Activated CD8-positive, alpha-beta memory T cell treated with anti-CD3 and anti-CD28 coated beads, Interleukin-2, amount 10 ng/mL, durations not matched to agents 7 days and 5 days (primary cell): ENCODE data around the gene MAML3. TPM values are rescaled to one million over a fixed set of nuclear protein-coding genes. Genes with fewer than 3 reads are reported as not detected.

Source experiments
- ATAC-seq: fragments of 150-1000 bp; cut with Tn5 transposase; one replicate; pipeline ENCODE4 v1.10.0; 2021; ENCODE audit warnings: moderate library complexity
- CTCF ChIA-PET: fragments of 350-600 bp; sonication (Branson Sonifier 250); formaldehyde crosslinking; loops from one replicate; lab custom pipeline; 2021; ENCODE audit warnings: antibody characterized with exemption; lab: Charles Lee
- DNase-seq: peaks from one replicate; pipeline ENCODE4 v3.0.0-alpha.2; 2020
- H3K27ac Mint-ChIP-seq: one replicate; pipeline ENCODE4 v1.8.0; 2021; ENCODE audit warnings: mild to moderate bottlenecking, mixed read lengths
- H3K27me3 Mint-ChIP-seq: one replicate; pipeline ENCODE4 v1.8.0; 2021; ENCODE audit warnings: mixed read lengths
- H3K36me3 Mint-ChIP-seq: one replicate; pipeline ENCODE4 v1.8.0; 2021; ENCODE audit warnings: mild to moderate bottlenecking, mixed read lengths
- H3K4me1 Mint-ChIP-seq: one replicate; pipeline ENCODE4 v1.8.0; 2021; ENCODE audit warnings: mixed read lengths
- H3K4me3 Mint-ChIP-seq: one replicate; pipeline ENCODE4 v1.8.0; 2021; ENCODE audit warnings: mild to moderate bottlenecking, moderate library complexity, mixed read lengths
- H3K9me3 Mint-ChIP-seq: one replicate; pipeline ENCODE4 v1.8.0; 2022; ENCODE audit warnings: low read depth, mixed read lengths
- total RNA-seq, 2 experiments: library from RNA; stranded (reverse); gene quantifications; one replicate each; pipeline ENCODE4 v1.2.3, GENCODE V29; 2021

Gene MAML3
- total RNA-seq, 2 experiments from 2014 or later, result 1.8 to 4.3 TPM

DNA sequence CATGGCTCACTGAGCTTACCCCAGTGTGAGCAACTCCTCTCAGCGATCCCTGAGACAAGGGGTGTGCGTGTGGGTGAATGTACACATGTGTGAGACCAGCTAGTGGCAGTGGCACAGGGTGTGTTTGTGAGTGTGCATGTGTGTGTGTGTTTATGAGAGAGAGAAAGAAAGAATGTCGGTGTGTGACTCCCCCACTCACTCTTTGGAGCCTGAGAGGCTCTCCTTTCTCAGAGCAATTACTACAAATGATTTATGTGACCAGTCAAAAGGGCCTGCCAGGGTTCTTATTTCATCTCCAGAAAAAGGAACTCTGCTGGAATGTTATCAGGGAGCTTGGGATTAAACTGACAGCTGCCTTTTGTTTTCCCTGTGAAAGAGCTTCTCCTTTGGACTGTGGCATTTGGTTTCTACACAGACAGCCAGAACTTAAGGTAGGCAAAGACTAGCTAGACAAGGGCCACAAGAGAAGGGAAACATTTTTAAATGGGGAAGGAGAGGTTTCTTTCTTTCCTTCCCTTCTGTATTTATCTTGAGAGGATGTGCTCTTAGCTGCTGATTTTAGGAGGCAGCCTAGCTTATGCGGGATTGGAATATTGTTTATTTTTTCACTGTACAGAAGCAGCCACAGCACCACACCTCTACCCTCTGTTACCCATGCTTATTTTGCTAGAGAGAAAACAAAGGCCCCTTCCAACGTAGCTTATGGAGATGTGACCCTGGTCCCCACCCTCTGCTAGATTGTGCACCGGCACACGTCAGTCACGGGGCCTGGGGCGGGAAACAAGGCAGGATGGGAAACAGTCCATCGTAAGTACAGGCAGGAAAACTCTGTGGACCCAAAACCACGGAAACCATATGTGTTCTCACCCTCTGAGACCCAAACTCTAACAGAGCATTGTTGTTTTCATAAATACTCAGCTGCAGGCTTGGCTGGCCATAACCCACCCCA lies 344.9 kb downstream of the MAML3 start:
- no peaks in the 10 kb centered on the region for H3K9me3 Mint-ChIP-seq
- DNase-seq (no peak), ATAC-seq (no peak)
- CTCF ChIA-PET, result interaction anchor here (0.7 kb wide), 1 partner anchor 60 kb away, joined by 3 read pairs; no protein-coding TSS in a partner anchor
- no peaks in the 10 kb centered on the region for H3K36me3 Mint-ChIP-seq
- H3K4me3 Mint-ChIP-seq, result no peak overlapping the region
- no peak overlapping the region for H3K27ac Mint-ChIP-seq
- H3K27me3 Mint-ChIP-seq, result peaks cover 23% of the 10 kb centered on the region
- H3K4me1 Mint-ChIP-seq, result peaks cover under 1% of the 10 kb centered on the region

DNA sequence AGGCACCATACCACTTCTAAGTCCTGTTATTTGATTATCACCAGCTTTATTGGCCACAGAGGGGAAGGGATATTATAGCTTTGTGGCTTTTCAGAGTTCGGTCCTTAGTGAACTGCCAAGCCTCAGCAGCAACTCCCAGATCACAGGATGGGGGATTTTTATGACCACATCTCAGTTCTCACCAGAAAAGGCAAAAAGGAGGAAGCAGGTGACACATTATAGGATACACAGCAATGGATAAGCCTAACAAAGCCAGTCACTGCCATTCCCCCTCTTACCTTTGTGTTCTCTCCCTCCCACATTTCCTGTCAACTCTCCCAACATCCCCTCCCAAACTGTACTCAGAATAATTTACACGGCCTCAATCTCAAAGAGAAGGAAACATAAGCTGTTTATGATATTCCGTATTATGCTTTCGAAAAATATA lies 345.6 kb downstream of the MAML3 start:
- ATAC-seq, result no peak
- H3K36me3 Mint-ChIP-seq, result no peaks in the 10 kb centered on the region
- no peaks in the 10 kb centered on the region for H3K9me3 Mint-ChIP-seq
- H3K27me3 Mint-ChIP-seq, result peaks cover 18% of the 10 kb centered on the region
- CTCF ChIA-PET, result no interaction called here
- no peak for DNase-seq
- H3K27ac Mint-ChIP-seq, result no peak overlapping the region
- no peak overlapping the region for H3K4me3 Mint-ChIP-seq
- peaks cover 7% of the 10 kb centered on the region for H3K4me1 Mint-ChIP-seq

DNA sequence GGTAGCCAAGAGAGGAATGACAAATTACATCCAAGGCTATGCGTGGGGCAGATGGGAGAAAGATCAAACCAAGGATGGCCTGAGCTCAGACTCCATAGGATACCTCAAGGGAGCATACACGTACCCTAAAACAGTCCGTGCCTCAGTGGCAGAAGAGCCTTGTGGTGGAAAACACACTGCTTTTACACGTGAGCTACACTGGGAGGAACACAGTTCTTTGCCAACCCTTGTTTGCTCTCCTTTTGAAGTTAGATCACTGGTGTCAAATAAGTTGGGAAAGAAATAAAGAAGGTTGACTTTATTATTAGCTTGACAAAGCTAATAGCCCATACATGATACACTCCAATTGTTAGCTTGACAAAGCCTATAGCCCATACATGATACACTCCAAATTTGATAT lies 346.5 kb downstream of the MAML3 start:
- Mint-ChIP-seq H3K4me3 (no peak overlapping the region), H3K9me3 (no peaks in the 10 kb centered on the region), H3K4me1 (peaks cover 11% of the 10 kb centered on the region), H3K27me3 (peaks cover 16% of the 10 kb centered on the region), H3K27ac (no peak overlapping the region), H3K36me3 (no peaks in the 10 kb centered on the region)
- ATAC-seq (no peak), DNase-seq (no peak)
- CTCF ChIA-PET, result interaction anchor here (1.1 kb wide), 1 partner anchor 245 kb away, joined by 3 read pairs; no protein-coding TSS in a partner anchor

DNA sequence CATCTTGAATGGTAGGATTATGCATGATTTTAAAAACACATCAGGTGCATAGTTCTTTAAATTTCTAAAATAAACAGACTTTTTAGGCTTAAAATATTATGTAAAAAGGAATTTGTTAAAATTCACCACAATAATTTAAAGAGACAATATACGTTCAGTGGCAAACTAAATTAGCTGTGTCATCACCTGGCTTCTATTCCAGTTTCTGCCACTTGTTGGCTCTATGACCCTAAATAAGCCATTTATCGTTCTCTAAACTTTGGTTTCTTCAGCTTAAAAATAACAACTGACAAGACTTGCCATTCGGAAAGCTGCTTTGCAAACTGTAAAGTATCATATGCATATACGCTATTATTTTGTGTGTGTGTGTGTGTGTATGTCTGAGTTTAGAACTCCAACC lies 347.1 kb downstream of the MAML3 start:
- Mint-ChIP-seq H3K9me3 (no peaks in the 10 kb centered on the region), H3K36me3 (no peaks in the 10 kb centered on the region), H3K4me3 (no peak overlapping the region), H3K27ac (no peak overlapping the region), H3K4me1 (peaks cover 11% of the 10 kb centered on the region), H3K27me3 (peaks cover 14% of the 10 kb centered on the region)
- CTCF ChIA-PET, result interaction anchor here (1.1 kb wide), 1 partner anchor 246 kb away, joined by 3 read pairs; no protein-coding TSS in a partner anchor
- ATAC-seq (no peak), DNase-seq (no peak)

DNA sequence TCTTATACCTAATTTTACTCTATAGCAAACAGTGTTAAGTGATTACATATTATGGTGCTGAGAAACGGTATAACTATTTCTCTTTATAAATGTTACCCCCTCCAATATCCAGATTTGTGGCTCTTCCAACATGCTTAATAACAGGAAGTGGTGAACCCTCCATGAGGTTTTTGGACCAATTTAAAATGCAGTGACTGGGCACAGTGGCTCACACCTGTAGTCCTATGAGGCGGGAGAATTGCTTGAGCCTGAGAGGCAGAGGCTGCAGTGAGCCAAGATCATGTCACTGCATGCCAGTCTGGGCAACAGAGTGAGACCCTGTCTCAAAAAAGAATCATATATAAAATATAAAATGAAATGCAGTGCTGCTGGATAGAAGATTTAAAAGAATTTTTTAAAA lies 351.1 kb downstream of the MAML3 start:
- Mint-ChIP-seq H3K27me3 (peaks cover 10% of the 10 kb centered on the region), H3K4me1 (peaks cover 19% of the 10 kb centered on the region), H3K4me3 (no peak overlapping the region), H3K27ac (no peak overlapping the region), H3K36me3 (no peaks in the 10 kb centered on the region), H3K9me3 (no peaks in the 10 kb centered on the region)
- CTCF ChIA-PET, result no interaction called here
- ATAC-seq (no peak), DNase-seq (no peak)

DNA sequence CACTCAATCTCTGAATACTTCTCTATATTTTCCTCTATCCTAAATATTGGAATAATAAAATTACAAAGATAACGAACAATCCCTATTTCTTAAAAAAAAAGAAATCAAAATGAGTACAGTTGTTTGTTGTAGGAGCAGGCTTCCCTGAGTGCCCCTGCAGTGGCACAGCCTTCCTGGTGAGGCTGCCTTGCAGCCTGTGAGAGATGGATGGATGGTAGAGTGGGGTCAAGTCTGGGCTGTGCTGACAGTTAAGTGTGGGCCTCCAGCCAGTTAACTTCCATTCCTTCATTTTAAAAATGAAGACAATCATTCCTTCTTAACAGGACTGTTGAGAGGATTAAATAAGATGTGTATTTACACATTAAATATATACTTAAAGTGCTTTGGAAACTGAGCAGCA lies 351.5 kb downstream of the MAML3 start:
- DNase-seq (no peak), ATAC-seq (no peak)
- CTCF ChIA-PET, result no interaction called here
- H3K27ac Mint-ChIP-seq, result no peak overlapping the region
- peaks cover 10% of the 10 kb centered on the region for H3K27me3 Mint-ChIP-seq
- peaks cover 19% of the 10 kb centered on the region for H3K4me1 Mint-ChIP-seq
- no peaks in the 10 kb centered on the region for H3K36me3 Mint-ChIP-seq
- H3K4me3 Mint-ChIP-seq, result no peak overlapping the region
- no peaks in the 10 kb centered on the region for H3K9me3 Mint-ChIP-seq

DNA sequence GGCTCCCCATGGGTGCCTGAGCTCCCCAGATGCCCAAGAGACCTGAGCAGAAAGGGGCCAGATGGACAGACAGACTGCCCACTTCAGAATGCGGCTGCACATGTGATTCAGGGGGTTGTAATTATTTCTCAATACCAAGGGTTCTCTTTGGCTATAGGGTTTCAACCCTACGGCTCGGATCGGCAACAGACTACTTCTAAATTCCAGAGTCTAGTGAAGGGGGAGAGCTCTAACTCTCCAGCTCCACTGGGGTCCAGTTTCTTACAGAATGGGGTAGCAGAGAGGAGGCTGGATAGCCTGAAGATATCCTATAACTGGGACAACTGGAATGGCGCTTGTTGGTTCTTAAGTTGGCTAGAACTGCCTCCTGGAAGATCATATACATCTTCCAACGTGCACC lies 352.1 kb downstream of the MAML3 start:
- no peak overlapping the region for H3K4me3 Mint-ChIP-seq
- DNase-seq (no peak), ATAC-seq (no peak)
- H3K27ac Mint-ChIP-seq, result no peak overlapping the region
- H3K9me3 Mint-ChIP-seq, result no peaks in the 10 kb centered on the region
- H3K27me3 Mint-ChIP-seq, result peaks cover 12% of the 10 kb centered on the region
- H3K36me3 Mint-ChIP-seq, result no peaks in the 10 kb centered on the region
- CTCF ChIA-PET, result no interaction called here
- H3K4me1 Mint-ChIP-seq, result peaks cover 19% of the 10 kb centered on the region

DNA sequence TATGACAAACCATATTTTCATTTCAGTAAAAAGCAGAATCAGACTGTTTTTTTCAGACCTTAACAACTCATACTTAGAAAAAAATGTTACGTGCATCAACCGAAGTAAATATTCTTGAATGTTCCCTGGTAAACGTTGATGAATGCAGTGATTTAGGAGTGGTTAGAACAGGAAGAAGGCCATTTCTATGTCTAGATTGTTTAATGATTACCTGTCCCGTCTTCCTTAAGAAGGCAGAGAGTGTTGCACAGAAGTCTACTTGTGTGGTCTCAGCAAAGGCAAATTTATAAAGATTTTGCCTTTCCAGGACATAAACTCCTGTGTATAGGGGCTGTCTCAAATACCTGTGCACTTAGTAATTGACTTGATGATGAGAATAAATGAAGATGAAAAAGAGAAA lies 353.9 kb downstream of the MAML3 start:
- no peak overlapping the region for H3K4me3 Mint-ChIP-seq
- CTCF ChIA-PET, result no interaction called here
- DNase-seq, result no peak
- peaks cover 19% of the 10 kb centered on the region for H3K4me1 Mint-ChIP-seq
- no peaks in the 10 kb centered on the region for H3K36me3 Mint-ChIP-seq
- H3K9me3 Mint-ChIP-seq, result no peaks in the 10 kb centered on the region
- ATAC-seq, result no peak
- no peak overlapping the region for H3K27ac Mint-ChIP-seq
- H3K27me3 Mint-ChIP-seq, result peaks cover 13% of the 10 kb centered on the region

DNA sequence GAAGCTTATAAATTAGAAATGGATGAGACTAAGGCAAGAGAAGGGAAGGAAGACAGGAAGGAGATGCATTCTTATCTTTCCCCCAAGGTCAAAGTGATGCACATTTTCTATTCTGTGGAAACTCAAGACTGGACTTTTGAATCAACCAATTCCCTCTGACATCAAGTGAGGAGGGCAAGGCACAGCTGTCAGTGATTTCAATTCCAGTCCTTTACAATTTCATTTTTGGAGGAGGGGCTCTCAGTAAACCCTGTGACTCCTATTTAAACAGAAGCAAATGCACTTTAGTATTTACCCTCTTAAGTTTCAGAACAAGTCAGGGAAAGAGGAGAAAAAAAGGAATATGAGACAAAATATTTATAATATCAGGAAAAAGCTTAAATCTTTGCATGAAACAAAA lies 354.4 kb downstream of the MAML3 start:
- Mint-ChIP-seq H3K9me3 (no peaks in the 10 kb centered on the region), H3K27ac (no peak overlapping the region), H3K4me3 (no peak overlapping the region), H3K4me1 (peaks cover 19% of the 10 kb centered on the region), H3K27me3 (peaks cover 13% of the 10 kb centered on the region), H3K36me3 (no peaks in the 10 kb centered on the region)
- ATAC-seq, result no peak
- CTCF ChIA-PET, result no interaction called here
- DNase-seq, result no peak

DNA sequence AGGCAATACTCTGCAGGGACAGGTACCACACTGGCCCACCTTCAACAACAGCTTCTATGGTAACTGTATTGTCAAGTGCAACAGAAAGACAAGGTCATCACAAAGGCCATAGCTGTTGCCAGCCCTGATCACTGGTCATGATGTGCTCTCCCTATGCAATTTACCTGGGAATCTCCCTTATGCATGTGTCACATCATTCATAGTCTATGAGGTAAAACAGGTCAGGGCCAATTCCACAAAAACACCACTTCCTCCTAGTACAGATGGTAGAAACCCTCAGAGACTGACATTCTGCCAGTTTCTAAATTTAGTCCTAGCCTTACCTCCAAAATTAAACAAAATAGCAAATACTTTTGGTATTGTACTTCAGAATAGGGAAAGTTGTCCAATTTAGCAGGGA lies 355.5 kb downstream of the MAML3 start:
- no peaks in the 10 kb centered on the region for H3K36me3 Mint-ChIP-seq
- CTCF ChIA-PET, result no interaction called here
- ATAC-seq, result no peak
- H3K4me1 Mint-ChIP-seq, result peaks cover 13% of the 10 kb centered on the region
- H3K27me3 Mint-ChIP-seq, result peaks cover 15% of the 10 kb centered on the region
- H3K9me3 Mint-ChIP-seq, result no peaks in the 10 kb centered on the region
- H3K27ac Mint-ChIP-seq, result no peak overlapping the region
- no peak overlapping the region for H3K4me3 Mint-ChIP-seq
- no peak for DNase-seq

DNA sequence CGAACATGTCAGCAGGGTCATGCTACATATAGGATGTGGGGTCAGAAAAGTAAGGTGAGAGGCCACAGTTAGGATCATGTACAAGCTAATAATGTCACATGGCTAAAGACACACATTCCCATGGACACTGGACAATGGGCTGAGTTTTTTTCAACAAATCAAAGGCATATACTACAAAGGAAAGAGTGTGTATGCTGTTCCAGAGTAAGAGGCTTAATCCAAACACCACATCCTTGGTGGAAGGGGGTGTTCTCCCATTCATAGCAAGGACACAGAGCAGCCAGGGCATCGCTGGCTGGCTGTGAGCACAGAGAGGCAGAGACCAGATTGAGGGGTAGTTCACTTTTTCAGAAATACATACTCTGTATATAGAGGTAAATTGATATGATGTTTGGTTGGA lies 356.7 kb downstream of the MAML3 start:
- DNase-seq (no peak), ATAC-seq (no peak)
- CTCF ChIA-PET, result interaction anchor here (0.6 kb wide), 1 partner anchor 899 kb away, joined by 3 read pairs; no protein-coding TSS in a partner anchor
- Mint-ChIP-seq H3K27ac (no peak overlapping the region), H3K4me1 (peaks cover 8% of the 10 kb centered on the region), H3K36me3 (no peaks in the 10 kb centered on the region), H3K27me3 (peaks cover 15% of the 10 kb centered on the region), H3K4me3 (no peak overlapping the region), H3K9me3 (no peaks in the 10 kb centered on the region)

DNA sequence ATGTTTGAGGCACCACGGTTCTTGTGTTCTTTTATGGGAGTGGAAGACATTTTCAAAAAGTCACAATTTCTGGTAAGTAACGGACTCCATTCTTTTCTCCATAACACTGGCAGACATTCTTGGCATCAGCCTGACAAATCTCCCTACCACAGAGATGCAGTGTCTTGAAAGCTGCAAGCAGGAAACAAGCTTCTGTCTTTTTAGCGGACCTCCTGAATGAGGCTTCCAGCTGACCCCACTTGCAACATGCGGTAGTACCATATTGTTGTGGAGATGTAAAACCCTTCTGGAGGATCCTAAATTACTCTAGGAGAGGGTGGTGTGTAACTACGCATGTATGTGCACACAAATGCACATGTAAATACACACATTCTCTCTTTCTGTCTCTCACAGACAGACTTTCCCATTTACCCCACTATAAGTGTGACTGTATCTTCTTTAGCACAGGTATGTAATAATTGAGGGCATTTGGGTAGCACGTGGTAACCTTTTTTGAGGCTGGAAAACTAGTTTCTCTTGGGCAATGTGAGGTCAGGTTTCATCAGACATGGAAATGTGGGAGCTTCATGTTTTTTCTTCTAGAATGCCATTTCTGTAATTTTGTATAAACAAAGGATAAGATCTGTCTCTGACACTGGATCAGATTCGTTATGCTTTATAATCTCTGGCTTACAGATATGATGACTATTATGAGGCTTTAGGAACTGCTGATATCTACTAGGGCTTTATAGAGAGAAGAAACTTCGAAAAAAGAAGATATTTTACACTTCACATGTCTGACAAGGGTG lies 358.3 kb downstream of the MAML3 start:
- no peaks in the 10 kb centered on the region for H3K36me3 Mint-ChIP-seq
- no peak overlapping the region for H3K4me3 Mint-ChIP-seq
- DNase-seq (no peak), ATAC-seq (no peak)
- H3K27ac Mint-ChIP-seq, result no peak overlapping the region
- CTCF ChIA-PET, result no interaction called here
- peaks cover 8% of the 10 kb centered on the region for H3K4me1 Mint-ChIP-seq
- no peaks in the 10 kb centered on the region for H3K9me3 Mint-ChIP-seq
- H3K27me3 Mint-ChIP-seq, result peaks cover 21% of the 10 kb centered on the region

DNA sequence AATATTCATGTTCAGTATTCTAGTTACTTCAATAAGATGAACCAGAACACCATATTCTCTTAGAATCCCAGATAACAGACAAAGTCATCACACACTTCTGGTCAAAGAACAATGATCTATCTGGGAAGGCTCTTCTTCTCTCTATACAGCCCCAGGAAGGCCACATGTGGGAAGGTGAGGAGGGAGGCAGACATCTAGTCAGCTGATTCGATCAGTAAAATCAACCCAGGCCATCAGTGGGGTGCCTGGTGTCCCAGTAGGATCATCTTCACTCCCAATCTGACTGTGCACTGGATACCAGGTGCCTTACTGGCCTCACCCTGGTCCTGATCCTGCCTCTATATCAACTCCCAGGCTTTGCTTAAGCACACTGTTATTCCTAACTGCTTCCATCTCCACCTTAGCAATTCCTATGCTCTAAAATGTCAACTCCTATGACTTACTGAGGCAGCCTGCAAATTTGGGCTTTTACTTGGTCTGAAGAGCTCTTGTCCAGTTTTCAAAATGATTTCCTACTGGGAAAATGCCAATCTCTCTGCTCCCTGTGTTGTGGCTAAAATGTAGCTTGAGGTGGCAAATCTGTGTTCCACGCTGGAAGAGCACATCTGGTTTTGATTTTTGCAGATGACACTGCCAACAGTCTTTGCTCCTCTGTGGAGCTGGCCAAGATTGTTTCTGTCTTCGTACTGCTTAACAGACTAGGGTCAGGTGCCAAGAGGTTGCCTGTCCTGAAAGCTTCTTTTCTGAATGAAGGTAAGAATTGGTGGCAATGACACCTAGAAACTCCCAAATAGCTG lies 359.6 kb downstream of the MAML3 start:
- Mint-ChIP-seq H3K36me3 (no peaks in the 10 kb centered on the region), H3K9me3 (no peaks in the 10 kb centered on the region), H3K27ac (no peak overlapping the region), H3K4me3 (no peak overlapping the region), H3K4me1 (peaks cover 6% of the 10 kb centered on the region), H3K27me3 (peaks cover 27% of the 10 kb centered on the region)
- ATAC-seq (no peak), DNase-seq (no peak)
- CTCF ChIA-PET, result no interaction called here
